GM21423 (cell line): ENCODE data around the gene DUS1L.

ENCODE experiments used
- ATAC-seq: cut with Tn5 transposase; IDR thresholded peaks from one replicate; pipeline ENCODE4 v1.9.1; 2021; ENCODE audit warnings: mild to moderate bottlenecking, moderate library complexity; ENCODE audit not compliant: unreplicated experiment

Gene DUS1L

GRCh38 chr17:82056729-82057621, 8.6 kb downstream of the DUS1L start:
- ATAC-seq = no peak

GRCh38 chr17:82055965-82056728, 9.5 kb downstream of the DUS1L start:
- no peak for ATAC-seq

- no peak for ATAC-seq
Measured at GRCh38 chr17:82055023-82055964, 10.3 kb downstream of the DUS1L start.

- no peak for ATAC-seq
Measured at GRCh38 chr17:82054351-82055022, 11.1 kb downstream of the DUS1L start.

- ATAC-seq = no peak
Measured at GRCh38 chr17:82053556-82054263, 11.9 kb downstream of the DUS1L start.

GRCh38 chr17:82053130-82053529, 12.5 kb downstream of the DUS1L start:
- no peak for ATAC-seq

- ATAC-seq = no peak
Measured at GRCh38 chr17:82052638-82053059, 13.0 kb downstream of the DUS1L start.

GRCh38 chr17:82051776-82052637, 13.6 kb downstream of the DUS1L start, which contains the start of the genes GPS1 and RFNG:
GPS1 (plus strand) TSS chr17:82051898; CDS start chr17:82051932, 34 bp downstream.
RFNG (minus strand) TSS chr17:82051811; CDS start chr17:82051766, 45 bp downstream.
- peak; percentile 52 for ATAC-seq

GRCh38 chr17:82050761-82051641, 14.6 kb downstream of the DUS1L start:
- peak; percentile 8 for ATAC-seq

GRCh38 chr17:82050152-82050760, 15.3 kb downstream of the DUS1L start:
- ATAC-seq = no peak

GRCh38 chr17:82049521-82049971, 16.1 kb downstream of the DUS1L start:
- no peak for ATAC-seq

GRCh38 chr17:82049106-82049505, 16.5 kb downstream of the DUS1L start:
- ATAC-seq = no peak

- ATAC-seq = no peak
Measured at GRCh38 chr17:82048571-82048971, 17.0 kb downstream of the DUS1L start.

GRCh38 chr17:82047914-82048570, 17.6 kb downstream of the DUS1L start:
- ATAC-seq = no peak

GRCh38 chr17:82047379-82047778, 18.2 kb downstream of the DUS1L start:
- no peak for ATAC-seq

GRCh38 chr17:82046903-82047302, 18.7 kb downstream of the DUS1L start:
- ATAC-seq = no peak
